ENCODE results near the gene SRBD1.
"Not testable (repeated sequence)": the region's sequence is repeated elsewhere in the genome, so short reads cannot be mapped to it uniquely, and the experiment has no call there.

SRBD1 gene

GRCh38 chr2:45460825-45461224 lies 150.2 kb downstream of the SRBD1 start:
- DNase-seq: no peak

DNA sequence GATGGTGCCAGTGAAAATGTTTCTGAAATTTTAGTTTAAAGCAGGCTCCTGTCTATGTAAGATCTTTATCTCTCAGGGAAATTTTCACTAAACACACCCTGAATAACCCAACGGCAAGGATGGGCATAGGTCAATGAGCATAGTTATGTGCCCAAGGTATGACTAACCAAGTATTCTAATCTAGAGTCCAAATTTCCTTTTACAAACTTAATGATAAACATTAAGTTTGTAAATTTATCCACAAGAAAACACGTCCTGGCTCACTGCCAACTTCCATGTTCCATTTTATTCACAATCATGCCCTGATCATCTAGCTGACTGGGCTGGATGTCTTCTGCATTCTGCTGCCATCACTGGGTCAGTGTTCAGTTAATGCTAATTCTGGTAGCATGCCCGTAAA lies 151.2 kb downstream of the SRBD1 start:
- no peak for DNase-seq

- DNase-seq: no peak
Observed at GRCh38 chr2:45458909-45459563, 152.0 kb downstream of the SRBD1 start.

DNA sequence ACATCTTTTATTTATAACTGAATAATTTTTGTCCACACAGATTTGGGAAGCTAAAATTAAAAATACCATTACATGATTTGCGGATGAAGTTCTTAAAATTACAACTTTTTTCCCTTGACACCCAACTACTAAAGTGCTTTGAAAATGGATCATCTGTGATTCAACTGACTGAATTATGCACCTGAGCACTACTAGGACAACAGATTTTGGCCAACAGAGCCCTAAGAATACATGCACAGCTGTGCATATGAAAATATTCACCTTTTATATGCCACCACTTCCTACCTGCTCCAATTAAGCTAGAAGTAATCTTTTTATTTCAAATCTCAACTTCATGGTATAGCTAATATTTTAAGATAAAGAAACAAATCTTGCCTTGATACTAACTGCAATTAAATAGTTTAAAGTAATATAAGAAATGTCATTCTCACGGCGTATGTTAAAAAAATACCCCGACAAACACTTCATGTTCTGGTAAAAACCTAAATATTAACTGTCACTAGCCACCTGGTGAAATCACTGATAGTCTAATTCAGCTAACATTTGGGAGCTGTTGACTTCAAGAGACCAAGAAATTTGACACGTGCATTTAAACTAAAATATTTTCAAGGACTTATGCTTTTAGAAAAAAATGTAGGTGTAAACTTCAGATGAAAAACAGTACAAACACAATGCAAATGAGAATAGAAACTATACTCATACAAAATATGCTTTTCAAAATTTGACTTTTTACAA lies 153.7 kb downstream of the SRBD1 start:
- no peak for DNase-seq

GRCh38 chr2:45452866-45453265 lies 158.2 kb downstream of the SRBD1 start:
- no peak for DNase-seq

DNA sequence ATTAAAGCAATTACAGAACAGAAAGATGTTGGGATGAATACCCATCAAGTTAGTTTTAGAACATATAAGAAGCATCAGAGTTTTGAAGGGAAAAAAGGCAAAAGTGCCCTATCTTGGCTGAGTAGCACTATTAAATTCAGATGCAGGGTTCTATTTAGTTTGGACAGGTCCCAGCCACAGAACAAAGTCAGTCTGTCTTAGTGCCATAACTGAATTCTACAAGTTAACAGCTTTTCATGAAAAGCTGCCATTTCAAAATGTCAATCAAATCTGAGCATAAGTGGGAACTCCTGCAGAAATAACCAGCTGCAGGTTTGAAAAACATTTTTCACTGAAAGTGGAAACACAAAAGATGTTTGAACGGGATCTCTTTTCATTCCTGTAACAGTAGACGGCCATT lies 160.4 kb downstream of the SRBD1 start:
- no peak for DNase-seq

- no peak for DNase-seq
Observed at GRCh38 chr2:45448217-45448616, 162.8 kb downstream of the SRBD1 start.

- DNase-seq: no peak
Observed at GRCh38 chr2:45446016-45446415, 165.1 kb downstream of the SRBD1 start.

DNA sequence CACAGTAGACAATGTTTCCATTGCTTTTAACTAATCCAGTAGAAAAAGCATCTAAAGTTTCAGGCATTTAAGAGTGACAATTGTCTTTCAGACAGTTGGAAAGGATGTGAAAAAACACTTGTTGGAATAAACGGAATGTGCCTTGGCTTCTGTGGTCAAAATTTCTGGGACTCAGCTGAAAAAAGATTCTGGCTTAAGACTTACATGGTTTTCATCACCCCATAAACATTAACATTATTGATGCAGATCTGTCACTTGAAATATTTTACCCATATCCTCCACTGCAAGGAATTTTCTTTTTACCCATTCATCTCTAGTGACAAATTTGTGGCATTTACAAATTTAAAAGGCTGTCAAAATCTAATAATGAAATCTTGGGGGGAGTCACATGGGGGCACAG lies 166.0 kb downstream of the SRBD1 start:
- DNase-seq: no peak

DNA sequence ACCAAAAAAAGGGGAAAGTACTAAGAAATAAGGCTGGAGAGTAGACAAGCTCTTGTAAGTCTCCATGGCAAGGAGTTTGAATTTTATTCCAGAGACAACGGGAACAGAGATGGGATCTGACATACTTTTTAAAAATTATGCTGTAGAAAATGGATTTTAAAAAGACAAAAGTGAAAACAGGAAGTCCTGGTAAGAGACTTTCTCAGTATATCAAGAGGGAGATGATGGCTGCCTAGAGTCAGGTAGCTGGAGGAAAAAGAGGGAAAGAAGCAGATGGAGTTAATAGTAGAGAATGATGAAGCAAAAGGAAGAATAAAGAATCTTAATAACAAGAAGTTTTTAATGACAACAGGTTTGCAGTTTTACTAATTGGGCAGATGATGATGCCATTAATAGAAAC lies 168.1 kb downstream of the SRBD1 start:
- no peak for DNase-seq

- no peak for DNase-seq
Observed at GRCh38 chr2:45442026-45442425, 169.0 kb downstream of the SRBD1 start.

DNA sequence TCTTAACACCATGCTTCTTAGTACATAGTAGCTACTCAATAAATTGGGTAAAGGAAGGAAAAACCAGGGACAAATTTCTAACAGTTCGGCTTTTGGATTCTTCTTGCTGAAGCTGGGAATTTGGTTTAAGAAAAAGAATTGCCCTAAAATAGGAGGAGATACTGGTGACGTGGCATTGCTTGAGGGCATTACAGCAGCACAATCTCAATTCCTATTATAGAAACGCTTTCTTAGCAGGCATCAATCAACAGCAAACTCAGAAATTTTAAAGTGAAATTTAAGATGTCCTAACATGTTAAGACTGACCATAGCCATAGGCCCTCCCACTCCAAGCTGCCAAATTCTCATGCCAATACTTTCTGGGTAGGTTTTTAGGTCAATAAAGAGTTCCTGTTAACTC lies 169.5 kb downstream of the SRBD1 start:
- no peak for DNase-seq

GRCh38 chr2:45439788-45440773 lies 171.0 kb downstream of the SRBD1 start:
- no peak for DNase-seq

DNA sequence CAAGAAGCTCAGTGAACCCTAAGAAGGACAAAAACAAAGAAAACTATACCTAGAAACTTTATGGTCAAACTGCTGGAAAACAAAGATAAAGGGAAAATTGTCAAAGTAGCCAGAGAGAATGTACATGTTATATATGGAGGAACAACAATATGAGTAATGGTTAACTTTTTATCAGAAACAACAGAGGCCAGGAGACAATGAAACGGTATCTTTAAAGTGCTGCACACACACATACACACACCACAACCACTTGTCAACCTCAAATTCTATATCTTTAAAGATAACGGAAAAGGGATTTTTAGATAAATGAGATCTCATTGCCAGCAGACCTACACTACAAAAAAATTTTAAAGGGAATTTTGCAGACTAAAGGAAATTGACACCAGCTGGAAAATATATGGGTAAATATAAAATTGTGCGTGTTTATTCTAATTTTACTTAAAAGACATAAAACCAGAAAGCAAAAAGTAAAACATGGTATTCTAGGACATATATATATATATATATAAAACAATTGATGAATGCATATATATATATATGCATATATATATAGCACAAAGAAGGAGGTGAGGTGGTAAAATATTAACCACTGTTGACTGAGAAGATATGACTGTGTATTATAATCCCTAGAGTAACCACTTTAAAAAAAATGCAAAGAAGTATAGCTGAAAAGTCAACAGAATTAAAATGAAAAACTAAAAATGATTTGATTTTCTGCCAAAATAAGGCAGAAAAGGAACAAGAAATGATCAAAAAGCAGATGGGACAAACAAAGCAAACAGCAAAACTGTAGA lies 172.0 kb downstream of the SRBD1 start:
- DNase-seq: no peak

DNA sequence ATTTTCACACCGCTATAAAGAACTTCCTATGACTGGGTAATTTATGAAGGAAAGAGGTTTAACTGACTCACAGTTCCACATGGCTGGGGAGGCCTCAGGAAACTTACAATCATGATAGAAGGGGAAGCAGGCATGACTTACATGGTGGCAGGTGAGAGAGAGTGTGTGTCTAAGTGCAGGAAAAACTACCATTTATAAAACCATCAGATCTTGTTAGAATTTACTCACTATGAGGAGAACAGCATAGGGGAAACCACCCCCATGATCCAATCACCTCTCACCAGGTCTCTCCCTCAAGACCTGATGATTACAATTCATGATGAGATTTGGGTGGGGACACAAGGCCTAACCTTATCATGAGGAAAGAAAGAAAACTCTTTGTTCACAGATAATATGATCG lies 174.6 kb downstream of the SRBD1 start:
- no peak for DNase-seq

GRCh38 chr2:45435316-45435715 lies 175.8 kb downstream of the SRBD1 start:
- DNase-seq: no peak

GRCh38 chr2:45433363-45433762 lies 177.7 kb downstream of the SRBD1 start:
- no peak for DNase-seq

DNA sequence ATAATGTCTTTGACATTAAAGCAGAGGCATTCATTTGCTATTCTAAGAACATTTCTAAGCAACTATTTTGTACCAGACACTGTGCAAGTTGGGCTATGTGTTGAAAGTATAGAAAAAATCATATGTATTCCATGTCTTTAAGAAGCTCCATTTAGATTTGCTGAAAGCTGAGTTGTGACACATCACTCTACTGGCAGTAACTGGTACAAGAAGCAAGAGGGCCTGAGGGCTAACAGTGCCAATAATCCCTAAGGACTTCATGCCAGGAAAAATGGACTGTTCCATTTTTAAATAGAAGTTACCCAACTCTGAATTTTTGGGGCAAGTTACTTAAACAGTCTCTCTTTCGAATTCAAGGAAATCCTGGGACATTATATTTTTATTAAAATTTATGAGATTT lies 178.7 kb downstream of the SRBD1 start:
- DNase-seq: no peak

GRCh38 chr2:45426025-45426424 lies 185.0 kb downstream of the SRBD1 start:
- not testable (repeated sequence) for DNase-seq

GRCh38 chr2:45422921-45423320 lies 188.1 kb downstream of the SRBD1 start:
- DNase-seq: no peak

DNA sequence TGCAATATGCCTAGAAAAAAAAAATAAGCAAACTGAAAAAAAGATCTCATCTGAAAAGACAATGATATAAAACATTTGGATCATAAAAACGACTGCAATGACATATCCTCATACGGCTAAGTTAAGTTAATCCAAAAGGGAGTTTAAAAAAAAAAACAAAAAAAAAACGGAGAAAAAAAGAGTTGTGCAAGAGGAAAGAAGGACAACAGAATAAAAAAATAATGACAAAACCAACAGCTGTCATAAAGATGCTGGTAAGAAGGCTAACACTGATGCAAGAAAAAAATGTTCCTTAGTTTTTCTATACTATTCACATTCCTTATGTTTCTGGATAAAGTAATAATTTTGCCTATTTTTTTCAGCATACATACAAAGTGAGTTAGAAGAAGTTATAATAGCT lies 192.5 kb downstream of the SRBD1 start:
- DNase-seq: no peak

DNA sequence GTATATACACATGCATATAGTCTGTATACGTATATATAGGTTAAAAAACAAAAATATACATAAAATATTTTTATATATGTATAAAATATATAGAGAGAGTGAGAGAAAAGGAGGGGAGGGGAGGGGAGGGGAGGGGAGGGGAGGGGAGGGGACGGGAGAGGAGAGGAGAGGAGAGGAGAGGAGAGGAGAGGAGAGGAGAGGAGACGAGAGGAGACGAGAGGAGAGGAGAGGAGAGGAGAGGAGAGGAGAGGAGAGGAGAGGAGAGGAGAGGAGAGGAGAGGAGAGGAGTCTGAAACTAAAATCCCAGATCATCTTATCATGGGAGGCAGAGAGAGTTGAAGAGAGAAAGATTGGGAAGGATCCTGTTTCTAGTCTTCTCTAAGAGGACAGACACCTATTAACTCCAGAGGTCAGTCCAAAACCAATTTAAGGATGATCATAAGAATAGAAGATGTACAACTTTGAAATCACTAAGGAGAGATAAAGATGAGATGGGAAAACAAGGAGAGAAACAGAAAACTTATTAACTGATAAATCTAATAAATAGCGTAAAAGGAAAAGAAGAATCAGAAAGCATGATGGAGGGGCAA lies 195.4 kb downstream of the SRBD1 start:
- no peak for DNase-seq

Data from 8988T (cell line).